ENCODE data around the gene NPR1. TPM values are rescaled to one million over a fixed set of nuclear protein-coding genes. Genes with fewer than 3 reads are reported as not detected.

NPR1 gene
- total and polyA plus RNA-seq, 4 donors, result 2.8 to 15.8 (median 8.7) TPM

- H3K9ac ChIP-seq (ENCODE audit: low read depth in 1 of 2, low read length in 2 of 2), result no peak overlapping the region
- H3K27ac ChIP-seq (ENCODE audit: low read depth in 1 of 2, low read length in 2 of 2), result no peak overlapping the region
- H3K9me3 ChIP-seq (ENCODE audit: control insufficient read depth in 4 of 4, low read length in 3 of 4), result no peaks in the 10 kb centered on the region
- peak overlapping the region in 2 of 3 donors; percentile 22 to 59 for H3K4me3 ChIP-seq (ENCODE audit: low read depth in 1 of 3, low read length in 3 of 3)
- 6% methylated on average over 73 of the region's 73 CpGs for WGBS
- no peaks in the 10 kb centered on the region for H3K36me3 ChIP-seq (ENCODE audit: control insufficient read depth in 4 of 4, insufficient read depth in 3 of 4, low read depth in 1 of 4, low read length in 3 of 4)
- no peak for TF ChIP-seq EGR1 (IDR thresholded peaks at IDR 0.05; ENCODE audit: low read depth in 2 of 2)
- TF ChIP-seq RAD21 (IDR thresholded peaks at IDR 0.05), result peak in 1 of 2 donors; percentile 6
- no peak for TF ChIP-seq YY1 (IDR thresholded peaks at IDR 0.05)
- no peak for TF ChIP-seq TAF1 (conservative IDR thresholded peaks at IDR 0.05)
- TF ChIP-seq CTCF (IDR thresholded peaks at IDR 0.05; ENCODE audit: low read depth, low read length, missing input control), result no peak
- no peak for TF ChIP-seq RXRA (IDR thresholded peaks at IDR 0.05)
- TF ChIP-seq HNF4A (conservative IDR thresholded peaks at IDR 0.05), result no peak
- peaks cover 8 to 24% (median 20%) of the 10 kb centered on the region in 4 donors for H3K4me1 ChIP-seq (ENCODE audit: control insufficient read depth in 4 of 4, insufficient read depth in 4 of 4, low read length in 3 of 4)
- no peaks in the 10 kb centered on the region for H3K27me3 ChIP-seq (ENCODE audit: control insufficient read depth in 4 of 4, insufficient read depth in 4 of 4, low read length in 3 of 4)
- DNase-seq (ENCODE audit: low spot score), result no peak
These were observed 1.0 kb downstream of the NPR1 start for GRCh38 chr1:153679337-153680119.

- Histone ChIP-seq H3K36me3 (ENCODE audit: control insufficient read depth in 4 of 4, insufficient read depth in 3 of 4, low read depth in 1 of 4, low read length in 3 of 4) (no peaks in the 10 kb centered on the region), H3K27me3 (ENCODE audit: control insufficient read depth in 4 of 4, insufficient read depth in 4 of 4, low read length in 3 of 4) (no peaks in the 10 kb centered on the region), H3K4me3 (ENCODE audit: low read depth in 1 of 3, low read length in 3 of 3) (peak overlapping the region in 1 of 3 donors; percentile 59), H3K9ac (ENCODE audit: low read depth in 1 of 2, low read length in 2 of 2) (no peak overlapping the region), H3K9me3 (ENCODE audit: control insufficient read depth in 4 of 4, low read length in 3 of 4) (no peaks in the 10 kb centered on the region), H3K4me1 (ENCODE audit: control insufficient read depth in 4 of 4, insufficient read depth in 4 of 4, low read length in 3 of 4) (peaks cover 8 to 24% (median 20%) of the 10 kb centered on the region in 4 donors), H3K27ac (ENCODE audit: low read depth in 1 of 2, low read length in 2 of 2) (no peak overlapping the region)
- WGBS, result 50% methylated on average over 10 of the region's 10 CpGs
- TF ChIP-seq ZBTB33 (IDR thresholded peaks at IDR 0.05), result no peak
- no peak for TF ChIP-seq HNF4A (conservative IDR thresholded peaks at IDR 0.05)
- no peak for TF ChIP-seq MAX (IDR thresholded peaks at IDR 0.05)
- no peak for TF ChIP-seq NR2F2 (IDR thresholded peaks at IDR 0.05)
- TF ChIP-seq SP1 (IDR thresholded peaks at IDR 0.05), result no peak
- TF ChIP-seq YY1 (IDR thresholded peaks at IDR 0.05), result no peak
- no peak for TF ChIP-seq RAD21 (IDR thresholded peaks at IDR 0.05)
- no peak for TF ChIP-seq CTCF (IDR thresholded peaks at IDR 0.05; ENCODE audit: low read depth, low read length, missing input control)
- no peak for TF ChIP-seq GABPA (IDR thresholded peaks at IDR 0.05 in 1 of 2, conservative IDR thresholded peaks at IDR 0.05 in 1 of 2)
- TF ChIP-seq HNF4G (IDR thresholded peaks at IDR 0.05), result no peak
- no peak for TF ChIP-seq TAF1 (conservative IDR thresholded peaks at IDR 0.05)
- no peak for TF ChIP-seq FOXA1 (IDR thresholded peaks at IDR 0.05)
- TF ChIP-seq REST (IDR thresholded peaks at IDR 0.05), result no peak
- TF ChIP-seq JUND (IDR thresholded peaks at IDR 0.05), result no peak
- no peak for TF ChIP-seq ATF3 (IDR thresholded peaks at IDR 0.05)
- TF ChIP-seq FOXA2 (IDR thresholded peaks at IDR 0.05), result no peak
- TF ChIP-seq RXRA (IDR thresholded peaks at IDR 0.05), result no peak
- DNase-seq (ENCODE audit: low spot score), result no peak
These were observed 1.6 kb downstream of the NPR1 start for GRCh38 chr1:153680120-153680403.

Measured in liver (tissue), 9 donors.